DOHH2 (cell line): Measurements from ENCODE around the gene REC8.

Experiments used
- CTCF ChIP-seq: fragments of 200-600 bp; sonication (generic); IDR thresholded peaks from one replicate; pipeline ENCODE4 v1.5.1; 2014; ENCODE audit warnings: antibody characterized with exemption, mild to moderate bottlenecking, low read depth, low read length; ENCODE audit not compliant: poor library complexity, severe bottlenecking
- EZH2phosphoT487 ChIP-seq: fragments of 200-600 bp; sonication (generic); IDR thresholded peaks from 2 replicates; pipeline ENCODE4 v1.6.1; 2017; ENCODE audit warnings: borderline replicate concordance, mild to moderate bottlenecking, antibody characterized with exemption, low read length, moderate library complexity, mixed read lengths

- TF ChIP-seq CTCF (no peak), EZH2phosphoT487 (no peak)
Observed at GRCh38 chr14:24130717-24131548, 40.9 kb upstream of the REC8 start.
